Liver (tissue), 9 donors: ENCODE data around the gene DPEP2. TPM values are rescaled to one million over a fixed set of nuclear protein-coding genes. Genes with fewer than 3 reads are reported as not detected.

Experiments
- DNase-seq: peaks from one replicate; pipeline ENCODE4 v3.0.0-alpha.2; 2017; ENCODE audit warnings: low spot score
- H3K27ac ChIP-seq, 2 donors: one replicate each; pipeline ENCODE4 v1.7.0; 2013; ENCODE audit warnings: inconsistent platforms in 2 of 2, low read length in 2 of 2, control low read depth in 1 of 2, low read depth in 1 of 2, mild to moderate bottlenecking in 1 of 2
- H3K27me3 ChIP-seq, 4 donors: one replicate each; pipeline versions ENCODE4 v1.6.1 to v1.7.0; 2013; ENCODE audit warnings: low read length in 3 of 4, inconsistent platforms in 1 of 4, mild to moderate bottlenecking in 1 of 4, moderate library complexity in 1 of 4; ENCODE audit not compliant: control insufficient read depth in 4 of 4, insufficient read depth in 4 of 4
- H3K36me3 ChIP-seq, 4 donors: one replicate each; pipeline versions ENCODE4 v1.6.1 to v1.7.0; 2013; ENCODE audit warnings: low read length in 3 of 4, mild to moderate bottlenecking in 3 of 4, low read depth in 1 of 4, moderate library complexity in 1 of 4; ENCODE audit not compliant: control insufficient read depth in 4 of 4, insufficient read depth in 3 of 4
- H3K4me1 ChIP-seq, 4 donors: one replicate each; pipeline versions ENCODE4 v1.6.1 to v1.7.0; 2013; ENCODE audit warnings: low read length in 3 of 4, mild to moderate bottlenecking in 3 of 4, moderate library complexity in 1 of 4; ENCODE audit not compliant: control insufficient read depth in 4 of 4, insufficient read depth in 4 of 4
- H3K4me3 ChIP-seq, 3 donors: one replicate each; pipeline versions ENCODE4 v1.6.1 to v1.7.0; 2013; ENCODE audit warnings: low read length in 3 of 3, control low read depth in 1 of 3, low read depth in 1 of 3, mild to moderate bottlenecking in 1 of 3
- H3K9ac ChIP-seq, 2 donors: one replicate each; pipeline ENCODE4 v1.7.0; 2013; ENCODE audit warnings: low read length in 2 of 2, mild to moderate bottlenecking in 2 of 2, moderate library complexity in 2 of 2, control low read depth in 1 of 2, low read depth in 1 of 2
- H3K9me3 ChIP-seq, 4 donors: one replicate each; pipeline versions ENCODE4 v1.6.1 to v1.7.0; 2013; ENCODE audit warnings: low read length in 3 of 4; ENCODE audit not compliant: control insufficient read depth in 4 of 4
- ATF3 ChIP-seq: IDR thresholded peaks from 2 replicates; pipeline ENCODE4 v1.6.1; 2016; ENCODE audit warnings: antibody characterized with exemption
- CTCF ChIP-seq: fragments of 150-350 bp; IDR thresholded peaks from 2 replicates; pipeline ENCODE4 v1.5.1; 2017; ENCODE audit warnings: improper control_type of control experiment, low read depth, low read length; ENCODE audit not compliant: missing input control
- HNF4A ChIP-seq, 2 donors: conservative IDR thresholded peaks; 2 replicates each; pipeline ENCODE4 v1.6.1; 2016; ENCODE audit warnings: antibody characterized with exemption in 2 of 2, mild to moderate bottlenecking in 2 of 2
- NR2F2 ChIP-seq: IDR thresholded peaks from 2 replicates; pipeline ENCODE4 v1.6.1; 2016; ENCODE audit warnings: antibody characterized with exemption
- RAD21 ChIP-seq, 2 donors: IDR thresholded peaks; 2 replicates each; pipeline ENCODE4 v1.6.1; 2016; ENCODE audit warnings: antibody characterized with exemption in 2 of 2, mild to moderate bottlenecking in 2 of 2
- REST ChIP-seq: IDR thresholded peaks from 2 replicates; pipeline ENCODE4 v1.6.1; 2016; ENCODE audit warnings: antibody characterized with exemption, mild to moderate bottlenecking
- RXRA ChIP-seq, 2 donors: IDR thresholded peaks; 2 replicates each; pipeline ENCODE4 v1.6.1; 2017 to 2018; ENCODE audit warnings: antibody characterized with exemption in 2 of 2, mild to moderate bottlenecking in 1 of 2
- SP1 ChIP-seq: IDR thresholded peaks from 2 replicates; pipeline ENCODE4 v1.6.1; 2018; ENCODE audit warnings: antibody characterized with exemption, mild to moderate bottlenecking
- YY1 ChIP-seq: IDR thresholded peaks from 2 replicates; pipeline ENCODE4 v1.6.1; 2016; ENCODE audit warnings: antibody characterized with exemption, mild to moderate bottlenecking
- ZBTB33 ChIP-seq: IDR thresholded peaks from 2 replicates; pipeline ENCODE4 v1.6.1; 2016; ENCODE audit warnings: antibody characterized with exemption
- WGBS: extraction: QIAGEN DNeasy Blood & Tissue Kit; methylation state at CpG from one replicate; pipeline ENCODE4 v1.1.7; 2013; 5-methylcytosine and 5-hydroxymethylcytosine counted together
- polyA plus RNA-seq, 2 donors: library from polyadenylated mRNA; stranded (reverse) in 1 of 2; unstranded in 1 of 2; fragments of 200-250 nt in 1 of 2; fragments of >200 nt in 1 of 2; fragmentation: Nextera tagmentation in 1 of 2; extraction: Ambion mirVana in 1 of 2; gene quantifications; one replicate each; pipeline versions ENCODE4 v1.2.1 to v1.2.3, GENCODE V29; 2013 to 2015
- total RNA-seq, 2 donors: library from RNA; depleted of rRNA; stranded (reverse); fragments of >200 nt; gene quantifications; one replicate each; pipeline ENCODE4 v1.2.3, GENCODE V29; 2014
- donor health status: healthy.
- donor health status: healthy.
- donor health status: healthy.
- donor health status: healthy.
- donor health status: healthy.

Gene DPEP2
- total and polyA plus RNA-seq, 4 donors, result 1.4 to 2.4 (median 1.9) TPM

GRCh38 chr16:68041783-68042182 lies 42.5 kb upstream of the DPEP2 start (continued):
- no peak for TF ChIP-seq ZBTB33
- TF ChIP-seq ATF3, result no peak
- no peak for TF ChIP-seq YY1

- H3K27me3 ChIP-seq, result no peaks in the 10 kb centered on the region
- DNase-seq, result peak; percentile 93
- TF ChIP-seq CTCF, result peak; percentile 84
- TF ChIP-seq RAD21 (IDR thresholded peaks at IDR 0.05), result peak; percentile 94 to 97
- no peak for TF ChIP-seq NR2F2
- TF ChIP-seq RXRA (IDR thresholded peaks at IDR 0.05), result peak; percentile 32 to 72
- no peak for TF ChIP-seq SP1
- TF ChIP-seq YY1, result no peak
- TF ChIP-seq ZBTB33, result no peak
- no peak for TF ChIP-seq HNF4A (conservative IDR thresholded peaks at IDR 0.05)
- no peak for TF ChIP-seq REST
- 68% methylated on average over 14 of the region's 14 CpGs for WGBS
- H3K4me3 ChIP-seq, result no peak overlapping the region
- peak overlapping the region in 1 of 2 donors; percentile 19 for H3K9ac ChIP-seq
- H3K9me3 ChIP-seq, result no peaks in the 10 kb centered on the region
- H3K4me1 ChIP-seq, result peaks cover 0 to 5% (median 2%) of the 10 kb centered on the region in 4 donors
- H3K27ac ChIP-seq, result peak overlapping the region in 1 of 2 donors; percentile 7
- H3K36me3 ChIP-seq, result peaks cover 0 to 4% (median 1%) of the 10 kb centered on the region in 4 donors
Measured at GRCh38 chr16:68040506-68041288, 41.4 kb upstream of the DPEP2 start.
